ENCODE data around the gene FKBP1A. TPM values are rescaled to one million over a fixed set of nuclear protein-coding genes. Genes with fewer than 3 reads are reported as not detected.
A peak's percentile ranks its signal among the peaks of the same experiment; 100 is the strongest.

FKBP1A gene
- total and polyA plus RNA-seq, 2 of the 4 experiments (the other 2 are of a cell fraction), result 120 to 528 TPM

GRCh38 chr20:1357921-1358671 is 34.8 kb downstream of the FKBP1A start:
- Histone ChIP-seq H4K91ac (ENCODE audit: insufficient read depth, low read depth, low read length) (no peak overlapping the region), H2BK5ac (ENCODE audit: low read depth, low read length, poor library complexity, severe bottlenecking) (peak overlapping the region; percentile 15), H3K27ac (ENCODE audit: insufficient read depth, low read length) (no peak overlapping the region), H3K4me3 (ENCODE audit: insufficient read depth, low read depth, low read length) (no peak overlapping the region), H3K18ac (ENCODE audit: low read depth, low read length) (no peak overlapping the region), H2BK120ac (ENCODE audit: low read depth, low read length) (0 out of 2 replicates have a peak overlapping the region, but pooled peaks have one; percentile 0), H3K79me1 (ENCODE audit: low read depth in 1 of 2, low read length in 2 of 2) (peaks cover 42 to 50% of the 10 kb centered on the region in 2 experiments), H2AK5ac (ENCODE audit: low read depth, low read length) (no peak overlapping the region), H4K8ac (ENCODE audit: low read depth in 2 of 2, low read length in 2 of 2) (no peak overlapping the region), H4K20me1 (ENCODE audit: insufficient read depth, low read length) (peaks cover 8% of the 10 kb centered on the region; the same call in 1 of the 2 replicates), H2BK15ac (ENCODE audit: low read depth, low read length) (no peak overlapping the region), H3K36me3 (ENCODE audit: control insufficient read depth, insufficient read depth, low read length) (peaks cover 31% of the 10 kb centered on the region), H2AFZ (replicated peaks; ENCODE audit: low read length, poor library complexity) (no peak overlapping the region), H3K9ac (ENCODE audit: low read depth, low read length) (no peak overlapping the region), H3K9me3 (ENCODE audit: control insufficient read depth, insufficient read depth, low read length) (no peaks in the 10 kb centered on the region), H4K5ac (ENCODE audit: low read depth, low read length) (no peak overlapping the region), H3K4me1 (ENCODE audit: control insufficient read depth, insufficient read depth, low read length) (peaks cover 6% of the 10 kb centered on the region), H3K56ac (ENCODE audit: extremely low read depth, insufficient read depth, low read length) (no peak overlapping the region), H3K27me3 (ENCODE audit: control insufficient read depth, insufficient read depth, low read length) (no peaks in the 10 kb centered on the region), H3K23ac (ENCODE audit: low read depth, low read length) (peak overlapping the region; percentile 20; the same call in 1 of the 2 replicates), H3K9me1 (ENCODE audit: insufficient read depth, low read length) (peaks cover 15% of the 10 kb centered on the region), H2BK20ac (ENCODE audit: low read depth, low read length) (peak overlapping the region; percentile 32; the same call in 1 of the 2 replicates), H2AK9ac (replicated peaks; ENCODE audit: low read depth, low read length, poor library complexity) (no peak overlapping the region), H3K14ac (replicated peaks; ENCODE audit: low read depth, low read length) (peak overlapping the region; percentile 38; the same call in 1 of the 2 replicates), H3K4me2 (ENCODE audit: low read depth, low read length) (peak overlapping the region; percentile 34; the same call in 1 of the 2 replicates), H3K4ac (ENCODE audit: low read depth, low read length) (peak overlapping the region; percentile 8; the same call in 1 of the 2 replicates)
- intact Hi-C loops (cut with micrococcal nuclease), result no loop called here
- dilution Hi-C loops (cut with HindIII; ENCODE audit: low sequenced_read_pairs, unreplicated experiment), result no loop called here
- ChIA-PET CTCF (interaction anchor here (0.7 kb wide), 1 partner anchor 598 kb away, joined by 3 read pairs; no protein-coding TSS in a partner anchor), POLR2A (ENCODE audit: unreplicated experiment) (no interaction called here)
- 42% methylated on average over 2 of the region's 9 CpGs; no CpG with 5 or more reads in 1 of the 2 experiments for WGBS, 2 experiments (ENCODE audit: extremely low coverage in 2 of 2, insufficient read length in 1 of 2)
- TF ChIP-seq POLR2A (IDR thresholded peaks at IDR 0.05; ENCODE audit: low read depth, low read length), result peak; percentile 25; the same call in 1 of the 2 replicates
- TF ChIP-seq FOS (IDR thresholded peaks at IDR 0.05; ENCODE audit: low read depth, low read length), result peak; percentile 71; the same call in 1 of the 2 replicates
- TF ChIP-seq RFX5 (IDR thresholded peaks at IDR 0.05; ENCODE audit: low read depth, low read length), result no peak
- BruUV-seq (replicated peaks), result no TSS peak
- in situ Hi-C loops (cut with MboI; ENCODE audit: low sequenced_read_pairs), result no loop called here
- DNase-seq (peak; percentile 83), ATAC-seq (ENCODE audit: low read depth) (peak; percentile 93)
